SK-N-SH treated with all-trans-retinoic acid at 6 μM for 48 hours (cell line): Measurements from ENCODE around the gene PLEKHG2.

Experiments
- ARNTL ChIP-seq: fragments of 450-650 bp; formaldehyde crosslinking; IDR thresholded peaks from 2 replicates; pipeline ENCODE4 v1.5.0; 2020; ENCODE audit warnings: low read depth, mild to moderate bottlenecking, moderate library complexity, borderline replicate concordance
- ISL1 ChIP-seq: fragments of 250-450 bp; sonication (Bioruptor Pico); IDR thresholded peaks from 2 replicates; pipeline ENCODE4 v2.1.2; 2022; ENCODE audit warnings: mild to moderate bottlenecking, moderate library complexity
- PPARA ChIP-seq: fragments of 250-450 bp; sonication (Bioruptor Pico); IDR thresholded peaks from 2 replicates; pipeline ENCODE4 v1.5.0; 2020; ENCODE audit warnings: mild to moderate bottlenecking, borderline replicate concordance
- TCF4 ChIP-seq: fragments of 250-450 bp; sonication (Bioruptor Pico); IDR thresholded peaks from 2 replicates; pipeline ENCODE4 v1.8.0; 2021; ENCODE audit warnings: mild to moderate bottlenecking, moderate library complexity, borderline replicate concordance

- TF ChIP-seq ISL1 (no peak), TCF4 (CRISPR knock-in tag) (no peak), PPARA (CRISPR knock-in tag) (no peak), ARNTL (CRISPR knock-in tag) (no peak)
Observed at GRCh38 chr19:39469567-39469966, 57.1 kb downstream of the PLEKHG2 start.
